Cortex of kidney (tissue), 1 donor: Measurements from ENCODE around the gene MALT1.
"Not testable (repeated sequence)": the region's sequence is repeated elsewhere in the genome, so short reads cannot be mapped to it uniquely, and the experiment has no call there.

Source experiments
- DNase-seq: peaks from one replicate; lab custom pipeline; 2025; lab: John Stamatoyannopoulos, UW

MALT1 gene

DNA sequence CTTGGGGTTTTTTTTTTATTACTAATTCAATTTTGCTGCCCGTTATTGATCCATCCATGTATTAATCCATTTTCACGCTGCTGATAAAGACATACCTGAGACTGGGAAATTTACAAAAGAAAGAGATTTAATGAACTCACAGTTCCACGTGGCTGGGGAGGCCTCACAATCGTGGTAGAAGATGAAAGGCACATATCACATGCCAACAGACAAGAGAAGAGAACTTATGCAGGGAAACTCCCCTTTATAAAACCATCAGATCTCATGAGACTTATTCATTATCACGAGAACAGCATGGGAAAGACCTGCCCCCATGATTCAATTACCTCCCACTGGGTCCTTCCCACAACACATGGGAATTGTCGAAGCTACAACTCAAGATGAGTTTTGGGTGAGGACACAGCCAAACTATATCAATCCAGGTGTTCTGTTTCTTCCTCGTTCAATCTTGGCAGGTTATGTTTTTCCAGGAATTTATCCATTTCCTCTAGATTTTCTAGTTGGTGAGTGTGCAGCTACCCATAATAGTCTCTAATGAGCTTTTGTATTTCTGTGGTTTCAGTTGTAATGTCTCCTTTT lies 18.0 kb upstream of the MALT1 start:
- not testable (repeated sequence) for DNase-seq

DNA sequence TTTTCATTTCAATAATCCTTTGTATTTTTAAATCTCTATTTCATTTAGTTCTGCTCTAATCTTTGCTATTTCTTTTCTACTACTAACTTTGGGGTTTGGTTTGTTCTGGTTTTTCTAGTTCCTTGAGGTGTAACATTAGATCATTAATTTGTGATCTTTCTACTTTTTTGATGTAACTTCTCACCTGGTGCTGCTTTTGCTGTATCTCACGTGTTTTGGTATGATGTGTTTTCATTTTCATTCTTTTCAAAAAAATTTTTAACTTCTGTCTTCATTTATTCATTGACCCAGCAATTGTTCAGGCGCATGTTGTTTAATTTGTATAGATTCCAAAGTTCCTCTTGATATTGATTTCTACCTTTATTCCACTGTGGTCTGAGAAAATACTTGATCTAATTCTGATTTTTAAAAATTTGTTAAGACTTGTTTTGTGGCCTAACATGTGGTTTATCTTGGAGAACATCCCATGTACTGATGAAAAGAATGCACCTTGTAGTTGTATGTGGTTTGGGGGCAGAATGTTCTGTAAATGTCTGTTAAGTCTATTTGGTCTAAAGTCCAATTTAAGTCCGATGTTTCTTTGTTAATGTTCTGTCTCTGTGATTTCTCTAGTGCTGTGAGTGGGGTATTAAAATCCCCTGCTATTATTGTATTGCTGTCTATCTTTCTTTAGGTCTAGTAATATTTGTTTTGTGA lies 17.3 kb upstream of the MALT1 start:
- no peak for DNase-seq

DNA sequence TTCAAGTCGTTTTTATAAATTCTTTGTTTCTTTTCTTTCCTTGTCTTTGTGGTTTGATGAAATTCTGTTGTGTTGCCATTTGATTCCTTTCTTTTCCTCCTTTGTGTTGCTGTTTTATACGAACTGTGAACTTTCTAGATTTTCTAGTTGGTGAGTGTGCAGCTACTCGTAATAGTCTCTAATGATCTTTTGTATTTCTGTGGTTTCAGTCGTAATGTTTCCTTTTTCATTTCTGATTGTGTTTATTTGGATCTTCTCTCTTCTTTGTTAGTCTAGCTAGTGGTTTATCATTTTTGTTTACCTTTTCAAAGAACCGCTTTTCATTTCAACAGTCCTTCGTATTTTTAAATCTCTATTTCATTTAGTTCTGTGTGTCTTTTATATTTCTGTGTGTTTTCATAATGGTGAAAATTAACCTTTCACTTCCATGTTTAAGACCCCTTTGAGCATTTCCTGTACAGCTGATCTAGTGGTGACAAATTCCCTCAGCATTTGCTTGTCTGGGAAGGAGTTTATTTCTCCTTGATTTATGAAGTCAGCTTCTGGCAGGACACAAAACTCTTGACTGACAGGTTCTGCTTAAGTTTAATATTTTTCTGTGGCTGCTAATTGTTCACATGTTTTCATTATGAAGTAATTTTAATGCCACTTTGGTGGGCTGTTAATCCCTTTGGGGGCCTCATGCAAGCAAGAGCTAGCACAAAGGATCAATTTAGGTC lies 16.2 kb upstream of the MALT1 start:
- DNase-seq: no peak

DNA sequence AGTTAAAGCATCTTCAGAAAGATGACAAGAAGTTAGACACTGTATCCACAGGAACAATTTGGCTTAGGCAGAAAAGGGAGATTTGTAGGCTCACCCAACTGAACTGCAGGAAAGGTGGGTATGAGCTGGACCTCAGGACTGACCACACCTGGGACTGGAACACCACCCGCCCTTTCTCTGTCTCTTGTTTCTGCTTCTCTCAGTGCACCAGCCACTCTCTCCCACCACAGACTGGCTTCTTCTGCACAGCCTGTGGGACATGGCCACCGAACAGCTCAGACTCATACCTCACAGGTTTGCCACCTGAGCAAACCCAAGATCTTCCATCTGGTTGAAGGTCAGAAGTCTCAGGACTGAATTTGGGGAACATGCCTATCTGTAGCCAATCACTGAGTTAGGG lies 14.2 kb upstream of the MALT1 start:
- no peak for DNase-seq

DNA sequence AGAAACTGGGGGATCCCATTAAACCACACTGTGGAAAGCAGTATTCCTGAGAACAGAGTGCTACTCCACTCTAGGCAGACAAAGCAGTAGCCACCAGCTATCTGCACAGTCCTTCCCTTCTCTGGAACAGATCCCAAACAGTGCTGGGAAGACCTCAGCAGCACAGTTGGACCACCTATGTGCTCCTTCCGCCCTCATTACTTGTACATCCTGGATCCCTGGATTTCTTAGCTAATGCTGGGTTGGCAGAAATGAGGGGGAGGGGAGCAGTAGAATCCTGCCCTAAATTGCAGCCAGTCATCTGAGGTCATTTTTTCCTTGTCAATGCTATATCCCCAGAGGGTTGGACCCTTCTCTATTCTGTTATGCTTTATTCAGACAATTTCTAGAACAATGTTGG lies 13.8 kb upstream of the MALT1 start:
- no peak for DNase-seq

GRCh38 chr18:58659691-58660090 lies 11.6 kb upstream of the MALT1 start:
- DNase-seq: no peak

DNA sequence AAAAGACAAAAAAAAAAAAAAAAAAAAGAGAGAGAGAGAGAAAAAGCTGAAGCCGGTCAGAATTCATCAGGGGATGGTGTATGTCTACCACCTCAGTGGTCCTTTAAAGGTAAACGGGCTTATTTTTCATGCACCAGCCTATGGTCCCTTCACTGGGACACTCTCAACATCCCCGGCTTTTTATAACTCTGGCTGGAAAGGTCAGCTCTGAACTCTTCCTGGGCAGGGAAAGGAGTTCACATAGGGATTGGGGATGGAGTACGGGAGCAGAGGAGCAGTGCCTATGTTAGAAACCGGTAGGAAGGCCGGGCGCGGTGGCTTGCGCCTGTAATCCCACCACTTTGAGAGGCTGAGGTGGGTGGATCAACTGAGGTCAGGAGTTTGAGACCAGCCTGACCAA lies 10.3 kb upstream of the MALT1 start:
- no peak for DNase-seq

- no peak for DNase-seq
Measured at GRCh38 chr18:58661423-58661822, 9.8 kb upstream of the MALT1 start.

DNA sequence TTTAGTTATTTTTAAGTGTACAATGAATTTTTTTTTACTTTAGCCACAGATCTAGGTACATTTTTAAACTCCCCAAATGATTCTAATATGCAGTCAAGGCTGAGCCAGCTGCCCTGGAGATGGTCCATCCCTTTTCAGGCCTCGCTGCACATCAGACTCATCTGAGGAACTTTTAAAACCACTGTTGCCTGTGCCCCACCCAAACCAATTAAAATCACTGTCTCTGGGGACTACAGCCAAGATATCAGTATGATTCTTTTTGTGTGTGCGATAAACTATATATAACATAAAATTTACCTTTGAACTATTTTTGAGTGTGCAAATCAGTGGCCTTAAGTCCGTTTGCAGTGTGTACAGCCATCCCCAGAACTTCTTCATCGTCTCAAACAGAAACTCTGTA lies 9.1 kb upstream of the MALT1 start:
- DNase-seq: no peak

- DNase-seq: no peak
Measured at GRCh38 chr18:58666176-58666575, 5.1 kb upstream of the MALT1 start.

DNA sequence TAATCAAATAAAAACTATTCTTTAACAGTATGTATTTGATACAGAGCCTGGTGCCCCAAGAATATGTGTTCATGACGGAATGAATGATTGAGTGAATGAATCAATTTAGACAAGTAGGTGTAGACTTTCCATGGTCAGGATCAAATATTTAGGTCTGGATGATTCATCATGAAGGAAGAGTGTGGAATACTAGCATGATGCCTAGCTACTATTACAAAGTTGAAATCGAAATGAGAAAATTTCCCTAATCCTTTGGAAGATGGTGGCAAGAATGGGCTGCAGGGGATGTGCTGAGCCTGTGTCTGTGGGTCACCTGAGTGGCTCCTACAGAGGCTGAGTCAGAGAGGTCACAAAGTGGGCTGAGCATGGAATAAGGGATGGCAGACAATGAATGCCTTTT lies 3.1 kb upstream of the MALT1 start:
- no peak for DNase-seq

DNA sequence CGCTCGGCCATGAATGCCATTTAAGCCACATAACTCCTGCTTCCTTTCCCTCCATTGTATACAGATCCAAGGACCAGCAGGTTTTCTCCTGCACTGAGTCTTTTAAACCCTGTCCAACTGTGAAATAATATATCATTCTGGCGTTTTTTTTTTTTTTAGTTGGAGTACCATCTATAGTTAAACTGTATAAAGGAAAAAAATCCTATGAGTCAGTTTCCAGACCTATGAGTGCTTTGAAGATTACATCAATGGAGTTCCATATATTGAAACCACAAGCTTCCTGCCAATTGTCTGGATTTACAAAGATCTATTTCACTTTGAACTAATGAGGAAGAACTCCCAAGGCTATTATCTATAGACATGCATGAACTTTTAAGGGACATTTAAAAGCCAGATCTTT lies 2.4 kb upstream of the MALT1 start:
- no peak for DNase-seq

DNA sequence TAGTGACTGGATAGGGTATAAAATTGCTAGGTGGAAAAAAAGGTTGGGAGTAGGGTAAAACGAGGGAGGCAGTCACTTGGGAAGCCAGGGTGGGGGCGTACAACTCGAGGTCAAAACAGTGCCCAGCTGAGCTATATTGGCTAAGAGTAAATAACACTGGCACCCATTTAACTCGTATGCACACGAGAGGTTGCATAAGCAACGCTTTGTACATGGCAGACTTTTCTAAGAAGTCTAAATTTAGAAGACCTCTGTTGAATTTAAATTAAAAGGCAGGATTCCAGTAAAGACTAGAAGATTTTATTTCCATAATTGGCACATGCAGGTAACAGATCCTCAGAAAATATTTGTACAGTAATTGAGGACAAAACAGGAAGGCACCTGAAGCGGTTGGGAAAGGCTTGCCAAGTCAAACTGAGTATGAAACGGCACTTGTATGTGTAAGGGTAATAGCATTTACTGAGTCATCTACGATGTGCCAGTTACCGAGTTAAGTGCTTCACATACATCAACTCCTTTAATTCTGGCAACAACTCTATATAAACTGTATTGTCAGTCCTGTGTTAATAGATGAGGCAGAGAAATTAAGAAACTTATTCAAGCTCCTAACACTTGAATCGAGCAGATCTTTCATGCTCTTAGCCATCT lies 1.4 kb upstream of the MALT1 start:
- DNase-seq: no peak

DNA sequence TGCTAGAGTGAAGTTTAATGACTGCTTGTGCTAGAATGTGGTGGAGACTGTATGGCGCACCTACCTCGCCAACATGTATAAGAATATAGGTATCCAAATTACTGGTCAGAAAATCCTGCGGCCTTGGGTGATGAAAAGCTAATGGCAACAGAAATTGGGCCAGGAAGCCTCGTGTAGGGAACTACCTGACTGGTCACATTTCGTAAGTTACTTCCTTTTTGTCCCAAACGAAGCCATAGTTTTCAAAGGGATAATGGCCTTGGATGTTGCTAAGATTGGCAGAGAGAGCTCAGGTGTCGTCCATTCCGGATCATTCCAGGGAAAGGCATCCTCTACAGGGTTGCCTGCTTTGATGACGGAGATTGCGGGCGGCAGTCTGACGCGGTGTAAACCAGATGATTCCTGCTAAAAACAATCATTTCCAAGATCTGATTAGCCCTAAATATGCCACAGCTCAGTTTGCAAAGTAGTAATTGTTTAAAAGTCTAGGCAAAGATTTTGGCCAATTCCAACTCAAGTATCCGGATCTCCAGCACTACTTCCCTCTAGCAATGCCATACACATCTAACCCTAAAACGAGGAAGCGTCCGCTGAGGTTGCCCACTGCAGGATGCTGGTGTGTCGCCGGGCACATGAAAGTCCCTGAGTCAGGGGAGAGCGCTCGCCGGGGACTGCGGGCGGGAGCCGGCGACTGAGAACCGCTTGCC lies 708 bp upstream of the MALT1 start:
- no peak for DNase-seq

DNA sequence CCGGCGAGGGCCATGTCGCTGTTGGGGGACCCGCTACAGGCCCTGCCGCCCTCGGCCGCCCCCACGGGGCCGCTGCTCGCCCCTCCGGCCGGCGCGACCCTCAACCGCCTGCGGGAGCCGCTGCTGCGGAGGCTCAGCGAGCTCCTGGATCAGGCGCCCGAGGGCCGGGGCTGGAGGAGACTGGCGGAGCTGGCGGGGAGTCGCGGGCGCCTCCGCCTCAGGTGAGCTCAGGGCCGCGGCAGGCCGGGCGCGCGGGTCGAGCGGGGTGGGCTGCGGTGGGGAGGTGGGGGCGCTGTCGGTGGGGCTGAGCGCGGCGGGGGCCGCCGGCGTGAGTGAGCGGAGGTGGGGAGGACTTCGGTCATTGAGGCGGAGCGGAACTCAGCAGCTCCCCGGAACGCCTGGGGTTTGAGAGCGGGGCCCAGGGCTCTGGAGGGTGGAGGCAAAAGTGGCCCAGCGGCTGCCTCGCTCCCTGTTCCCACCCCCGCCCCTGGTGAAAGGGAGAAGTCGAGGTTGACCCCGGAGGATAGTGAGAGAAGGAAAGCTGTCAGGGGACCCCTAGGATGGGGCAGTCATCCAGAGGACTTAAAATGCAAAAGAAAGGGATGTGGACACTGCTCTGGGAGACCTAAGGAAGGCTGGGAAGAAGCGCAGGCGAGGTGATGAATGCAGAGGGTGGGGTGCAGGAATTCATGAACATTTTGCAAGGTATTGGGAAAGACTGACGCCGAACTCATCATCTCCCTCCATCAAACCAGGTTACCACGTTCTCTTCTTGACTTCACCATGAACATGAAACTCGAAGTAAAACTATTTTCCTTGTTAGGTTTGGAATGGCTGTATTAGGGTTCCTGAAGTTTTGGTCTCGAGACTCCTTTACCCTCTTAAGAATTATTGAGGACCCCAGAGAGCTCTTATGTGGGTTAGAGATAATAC lies 633 bp downstream of the MALT1 start:
- DNase-seq: peak; percentile 5

- DNase-seq: no peak
Measured at GRCh38 chr18:58674159-58674558, 2.9 kb downstream of the MALT1 start.

- no peak for DNase-seq
Measured at GRCh38 chr18:58674863-58675472, 3.7 kb downstream of the MALT1 start.

- DNase-seq: no peak
Measured at GRCh38 chr18:58676270-58676669, 5.0 kb downstream of the MALT1 start.

GRCh38 chr18:58682429-58683069 lies 11.3 kb downstream of the MALT1 start:
- no peak for DNase-seq

- DNase-seq: no peak
Measured at GRCh38 chr18:58687871-58688308, 16.6 kb downstream of the MALT1 start.
